Activated CD8-positive, alpha-beta memory T cell treated with anti-CD3 and anti-CD28 coated beads, Interleukin-2, amount 10 ng/mL, durations not matched to agents 7 days and 5 days (primary cell): ENCODE results near the gene GSK3A. TPM values are rescaled to one million over a fixed set of nuclear protein-coding genes. Genes with fewer than 3 reads are reported as not detected.
A peak's percentile ranks its signal among the peaks of the same experiment; 100 is the strongest.

Experiments
- ATAC-seq: fragments of 150-1000 bp; cut with Tn5 transposase; one replicate; pipeline ENCODE4 v1.10.0; 2021; ENCODE audit warnings: moderate library complexity
- CTCF ChIA-PET: fragments of 350-600 bp; sonication (Branson Sonifier 250); formaldehyde crosslinking; loops from one replicate; lab custom pipeline; 2021; ENCODE audit warnings: antibody characterized with exemption; lab: Charles Lee
- DNase-seq: peaks from one replicate; pipeline ENCODE4 v3.0.0-alpha.2; 2020
- H3K27ac Mint-ChIP-seq: one replicate; pipeline ENCODE4 v1.8.0; 2021; ENCODE audit warnings: mild to moderate bottlenecking, mixed read lengths
- H3K27me3 Mint-ChIP-seq: one replicate; pipeline ENCODE4 v1.8.0; 2021; ENCODE audit warnings: mixed read lengths
- H3K36me3 Mint-ChIP-seq: one replicate; pipeline ENCODE4 v1.8.0; 2021; ENCODE audit warnings: mild to moderate bottlenecking, mixed read lengths
- H3K4me1 Mint-ChIP-seq: one replicate; pipeline ENCODE4 v1.8.0; 2021; ENCODE audit warnings: mixed read lengths
- H3K4me3 Mint-ChIP-seq: one replicate; pipeline ENCODE4 v1.8.0; 2021; ENCODE audit warnings: mild to moderate bottlenecking, moderate library complexity, mixed read lengths
- H3K9me3 Mint-ChIP-seq: one replicate; pipeline ENCODE4 v1.8.0; 2022; ENCODE audit warnings: low read depth, mixed read lengths
- total RNA-seq, 2 experiments: library from RNA; stranded (reverse); gene quantifications; one replicate each; pipeline ENCODE4 v1.2.3, GENCODE V29; 2021

Gene GSK3A
- total RNA-seq, 2 experiments from 2014 or later = 47.3 to 53.8 TPM

DNA sequence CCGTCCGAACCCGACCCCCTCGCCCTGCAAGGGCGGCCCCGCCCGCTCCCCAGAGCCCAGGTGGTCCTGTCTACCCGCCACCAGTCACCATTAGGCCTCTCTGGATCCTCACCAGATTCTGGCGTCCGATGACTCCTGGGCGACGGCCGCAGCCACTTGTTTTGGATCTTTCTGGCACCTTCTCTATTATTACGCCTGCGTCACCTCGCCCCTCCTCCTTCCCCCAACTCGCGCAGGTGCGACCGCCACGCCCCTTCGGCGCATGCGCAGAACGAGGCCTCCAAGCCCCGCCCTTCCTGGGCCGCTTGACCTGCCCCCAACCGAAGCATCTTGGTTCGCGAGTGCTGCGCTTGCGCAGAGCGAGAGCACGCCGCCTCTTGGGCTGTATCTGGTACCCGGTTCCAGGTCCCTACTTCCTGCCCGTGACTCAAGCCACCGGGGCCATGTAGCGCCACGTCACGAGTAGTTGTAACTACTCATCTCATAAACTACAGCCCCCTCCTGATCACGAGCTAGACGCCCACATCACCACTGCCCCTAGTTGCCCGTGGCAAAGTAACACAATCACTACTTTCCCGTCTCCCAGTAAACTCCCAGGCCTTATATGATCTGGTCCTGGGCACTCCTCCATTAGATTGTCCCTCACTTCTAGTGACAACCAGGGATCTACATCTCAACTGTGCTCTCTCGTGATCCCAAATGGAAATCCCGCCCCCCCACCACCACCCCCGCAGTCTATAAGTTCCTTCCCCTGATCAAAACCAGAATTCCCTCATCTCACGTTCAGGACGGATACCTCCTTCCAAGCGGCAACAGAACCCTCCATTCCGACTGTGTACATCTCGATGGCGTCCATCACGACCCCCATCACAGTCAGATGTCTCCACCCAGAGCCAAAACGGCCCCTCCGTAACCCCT is 24.6 kb downstream of the GSK3A start, which contains the start of gene DEDD2:
Gene DEDD2 (minus strand): TSS at position 158 of the 918 bp plus-strand sequence. CDS start 670 bp downstream, outside the sequence.
- Mint-ChIP-seq H3K27me3 (no peaks in the 10 kb centered on the region), H3K4me1 (peaks cover 83% of the 10 kb centered on the region), H3K4me3 (peak within 1 kb of the TSS; percentile 81), H3K9me3 (no peaks in the 10 kb centered on the region), H3K36me3 (peaks cover 30% of the 10 kb centered on the region), H3K27ac (peak within 1 kb of the TSS; percentile 94)
- DNase-seq (peak; percentile 100), ATAC-seq (peak; percentile 82)
- CTCF ChIA-PET = interaction anchor here (1.0 to 4.7 kb wide), 10 partner anchors 17 to 107 kb away, joined by 3 to 39 read pairs (median 6); partner anchors contain the start of genes GSK3A and POU2F2

DNA sequence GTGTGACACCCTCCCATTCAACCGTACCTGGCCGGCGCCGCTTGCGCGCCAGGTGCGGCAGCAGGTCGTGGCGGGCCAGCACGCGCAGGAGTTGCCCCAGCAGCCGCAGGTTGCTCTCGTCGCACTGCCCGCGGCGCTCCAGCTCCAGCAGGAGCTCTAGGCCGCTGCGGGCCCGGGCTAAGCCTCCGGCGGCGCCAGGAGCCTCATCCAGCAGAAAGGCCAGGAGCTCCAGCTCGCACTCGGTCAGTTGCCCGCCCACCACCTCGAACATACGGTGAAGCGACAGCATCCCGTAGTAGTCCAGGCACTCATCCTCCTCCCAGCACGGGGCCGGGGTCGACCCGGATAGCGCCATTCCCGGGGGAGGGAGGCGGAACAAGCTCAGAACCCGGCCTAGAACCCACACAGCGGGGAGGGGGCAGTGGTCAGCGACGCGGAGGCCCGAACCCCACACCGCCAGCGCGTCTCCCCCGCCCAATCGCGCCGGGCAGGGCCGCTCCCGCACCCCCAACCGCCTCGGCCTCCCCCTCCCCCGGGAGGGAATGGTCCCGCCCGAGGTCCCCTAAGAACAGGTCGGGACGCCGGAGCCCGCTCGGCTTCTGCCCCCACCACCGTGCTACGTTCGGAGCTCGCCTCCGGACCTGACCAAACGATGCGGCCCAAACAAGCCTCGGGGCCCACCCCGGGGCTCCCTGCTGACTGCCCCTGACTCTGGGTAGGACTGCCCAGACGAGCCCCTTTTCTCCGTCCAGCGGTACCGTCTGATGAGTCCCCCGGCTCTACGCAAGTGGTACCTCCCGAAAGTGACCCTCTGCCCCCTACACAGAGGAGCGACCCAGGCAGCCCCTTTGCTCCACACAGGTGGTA is 25.5 kb downstream of the GSK3A start:
- Mint-ChIP-seq H3K27ac (peak overlapping the region; percentile 94), H3K4me3 (peak overlapping the region; percentile 81), H3K4me1 (peaks cover 81% of the 10 kb centered on the region), H3K36me3 (peaks cover 25% of the 10 kb centered on the region), H3K27me3 (no peaks in the 10 kb centered on the region), H3K9me3 (no peaks in the 10 kb centered on the region)
- ATAC-seq (peak; percentile 2), DNase-seq (peak; percentile 58)
- CTCF ChIA-PET = interaction anchor here (0.8 to 4.7 kb wide), 11 partner anchors 16 to 106 kb away, joined by 3 to 39 read pairs (median 6); partner anchors contain the start of genes GSK3A and POU2F2

DNA sequence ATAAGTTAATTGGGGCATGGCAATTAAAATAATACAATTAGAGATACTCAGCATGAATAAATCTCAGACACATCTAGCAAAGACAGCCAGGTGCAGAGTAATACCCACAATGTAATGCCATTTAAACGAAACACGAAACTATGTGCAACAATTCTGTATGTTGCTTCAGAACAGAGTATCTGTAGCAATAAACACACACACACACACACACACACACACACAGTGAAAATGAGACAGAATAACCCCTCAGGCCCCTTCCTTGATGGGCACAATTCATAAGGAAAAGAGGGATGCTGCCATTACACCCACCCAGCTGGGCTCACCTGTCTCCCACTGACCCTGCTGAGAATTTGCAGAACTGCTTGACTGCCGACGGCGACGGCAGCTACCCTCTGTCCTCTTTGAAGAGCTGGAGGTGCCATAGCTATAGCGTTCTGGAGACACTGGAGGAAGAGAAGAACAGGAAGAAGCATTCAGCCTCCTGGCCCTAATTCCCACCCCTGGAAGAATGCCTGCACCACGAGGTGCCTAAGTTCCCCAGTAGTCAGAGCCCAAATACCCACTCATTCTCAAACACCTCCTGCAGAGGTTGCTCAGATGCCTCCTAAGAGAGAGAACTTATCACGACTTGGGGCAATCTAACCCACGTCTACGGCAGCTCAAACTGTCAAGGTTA is 27.5 kb downstream of the GSK3A start:
- H3K36me3 Mint-ChIP-seq = peaks cover 25% of the 10 kb centered on the region

GRCh38 chr19:42212886-42213285 is 29.5 kb downstream of the GSK3A start:
- ATAC-seq (no peak), DNase-seq (no peak)
- H3K27ac Mint-ChIP-seq = peak overlapping the region; percentile 58
- no peaks in the 10 kb centered on the region for H3K9me3 Mint-ChIP-seq
- peaks cover 58% of the 10 kb centered on the region for H3K4me1 Mint-ChIP-seq
- H3K36me3 Mint-ChIP-seq = peaks cover 43% of the 10 kb centered on the region
- H3K27me3 Mint-ChIP-seq = no peaks in the 10 kb centered on the region
- CTCF ChIA-PET = interaction anchor here (1.3 to 2.0 kb wide), 4 partner anchors 9 to 80 kb away, joined by 4 to 5 read pairs (median 4); partner anchors contain the start of gene POU2F2
- no peak overlapping the region for H3K4me3 Mint-ChIP-seq

More for the DNA sequence above, 27.5 kb downstream of the GSK3A start:
- Mint-ChIP-seq H3K9me3 (no peaks in the 10 kb centered on the region), H3K4me3 (no peak overlapping the region), H3K4me1 (peaks cover 66% of the 10 kb centered on the region), H3K27me3 (no peaks in the 10 kb centered on the region), H3K27ac (peak overlapping the region; percentile 1)
- ATAC-seq = no peak
- DNase-seq = no peak
- CTCF ChIA-PET = interaction anchor here (1.0 to 4.7 kb wide), 4 partner anchors 14 to 64 kb away, joined by 4 to 39 read pairs (median 8); partner anchors contain the start of gene GSK3A

GRCh38 chr19:42208612-42209011 is 33.8 kb downstream of the GSK3A start:
- no peak for DNase-seq
- no peaks in the 10 kb centered on the region for H3K9me3 Mint-ChIP-seq
- H3K4me1 Mint-ChIP-seq = peaks cover 51% of the 10 kb centered on the region
- ATAC-seq = no peak
- CTCF ChIA-PET = no interaction called here
- H3K4me3 Mint-ChIP-seq = no peak overlapping the region
- H3K36me3 Mint-ChIP-seq = peaks cover 56% of the 10 kb centered on the region
- H3K27me3 Mint-ChIP-seq = no peaks in the 10 kb centered on the region
- H3K27ac Mint-ChIP-seq = no peak overlapping the region

- CTCF ChIA-PET = no interaction called here
- Mint-ChIP-seq H3K36me3 (peaks cover 54% of the 10 kb centered on the region), H3K27me3 (no peaks in the 10 kb centered on the region), H3K4me3 (no peak overlapping the region), H3K27ac (peak overlapping the region; percentile 75), H3K9me3 (no peaks in the 10 kb centered on the region), H3K4me1 (peaks cover 49% of the 10 kb centered on the region)
- ATAC-seq (peak; percentile 55), DNase-seq (peak; percentile 56)
Measured at GRCh38 chr19:42207767-42208271, 34.6 kb downstream of the GSK3A start.

DNA sequence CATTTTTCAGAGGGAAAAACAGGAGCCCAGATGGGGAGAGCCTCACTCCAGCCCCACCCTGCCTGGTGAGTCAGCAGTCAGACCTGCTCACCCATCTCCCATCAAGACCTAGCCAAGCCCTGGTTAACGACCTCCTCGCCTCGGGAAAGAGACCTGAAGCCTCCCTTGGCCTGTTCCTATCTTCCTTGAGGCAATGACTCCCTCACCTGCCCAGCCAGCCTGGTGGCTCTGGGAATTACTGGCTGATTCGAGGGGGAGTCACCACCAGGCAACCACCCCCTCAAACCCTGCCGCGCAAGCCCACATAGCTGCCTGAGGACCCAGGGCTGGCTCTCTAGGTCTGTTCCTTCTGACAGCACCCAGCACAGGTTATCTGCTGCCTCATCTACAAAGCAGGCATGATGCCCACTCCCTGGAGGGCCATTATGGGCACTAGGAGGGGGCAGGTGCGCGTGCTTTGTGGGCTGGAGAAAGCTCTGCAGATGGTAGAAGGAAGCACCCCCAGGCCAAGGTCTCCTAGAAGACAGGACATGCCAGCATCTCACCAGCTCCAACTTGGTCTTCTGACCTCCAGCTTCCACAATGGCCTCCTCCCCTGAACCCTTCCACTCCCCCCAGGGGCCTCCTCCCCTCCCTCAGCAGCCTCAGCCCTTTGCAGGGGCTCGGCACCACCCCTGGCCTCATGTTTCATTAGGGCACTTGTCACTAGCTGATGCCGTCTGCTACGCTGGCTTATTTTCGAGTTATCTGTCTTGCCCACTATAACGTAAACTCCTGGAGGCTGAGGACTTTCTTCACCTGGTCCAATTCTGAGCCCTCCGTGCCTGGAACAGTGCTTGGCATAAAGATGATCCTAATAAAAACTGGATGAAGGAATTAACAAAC is 35.3 kb downstream of the GSK3A start:
- H3K36me3 Mint-ChIP-seq = peaks cover 58% of the 10 kb centered on the region
- H3K27me3 Mint-ChIP-seq = no peaks in the 10 kb centered on the region
- CTCF ChIA-PET = no interaction called here
- H3K4me3 Mint-ChIP-seq = no peak overlapping the region
- no peak for DNase-seq
- peak overlapping the region; percentile 75 for H3K27ac Mint-ChIP-seq
- H3K4me1 Mint-ChIP-seq = peaks cover 51% of the 10 kb centered on the region
- H3K9me3 Mint-ChIP-seq = no peaks in the 10 kb centered on the region
- no peak for ATAC-seq

GRCh38 chr19:42204664-42205063 is 37.7 kb downstream of the GSK3A start:
- Mint-ChIP-seq H3K27ac (peak overlapping the region; percentile 37), H3K27me3 (no peaks in the 10 kb centered on the region), H3K4me3 (no peak overlapping the region), H3K36me3 (peaks cover 67% of the 10 kb centered on the region), H3K4me1 (peaks cover 75% of the 10 kb centered on the region), H3K9me3 (no peaks in the 10 kb centered on the region)
- ATAC-seq = no peak
- CTCF ChIA-PET = no interaction called here
- DNase-seq = no peak

DNA sequence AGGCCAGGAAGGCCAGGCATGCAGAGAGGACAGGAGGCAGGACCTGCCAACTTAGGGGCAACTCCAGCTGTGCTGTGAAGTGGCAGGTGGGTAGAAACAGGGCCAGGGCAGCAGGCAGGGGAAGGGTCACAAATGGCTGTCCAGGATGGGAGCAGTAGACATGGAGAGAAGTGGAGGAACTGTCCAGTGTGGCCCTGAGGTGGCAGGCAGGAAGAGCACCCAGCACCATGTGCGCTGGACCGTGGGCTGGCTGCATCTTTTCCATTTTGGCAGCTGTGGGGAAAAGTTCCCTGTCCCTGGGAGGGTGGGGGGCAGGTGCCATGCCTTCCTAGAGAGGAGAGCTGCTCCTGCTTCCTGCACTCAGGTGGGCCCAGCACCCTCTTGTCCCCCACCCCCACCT is 38.7 kb downstream of the GSK3A start:
- Mint-ChIP-seq H3K9me3 (no peaks in the 10 kb centered on the region), H3K4me3 (no peak overlapping the region)
- CTCF ChIA-PET = interaction anchor here (1.7 to 7.3 kb wide), 2 partner anchors 9 to 18 kb away, joined by 4 to 75 read pairs; no protein-coding TSS in a partner anchor

GRCh38 chr19:42202290-42202880 is 40.0 kb downstream of the GSK3A start:
- Mint-ChIP-seq H3K27ac (peak overlapping the region; percentile 96), H3K27me3 (no peaks in the 10 kb centered on the region), H3K9me3 (no peaks in the 10 kb centered on the region), H3K36me3 (peaks cover 60% of the 10 kb centered on the region), H3K4me1 (peaks cover 75% of the 10 kb centered on the region), H3K4me3 (peak overlapping the region; percentile 73)
- CTCF ChIA-PET = interaction anchor here (1.7 to 7.3 kb wide), 4 partner anchors 10 to 40 kb away, joined by 4 to 75 read pairs (median 24); partner anchors contain the start of genes DEDD2 and GSK3A
- ATAC-seq (no peak), DNase-seq (no peak)

More for the DNA sequence above, 38.7 kb downstream of the GSK3A start:
- Mint-ChIP-seq H3K4me1 (peaks cover 76% of the 10 kb centered on the region), H3K27ac (peak overlapping the region; percentile 75), H3K27me3 (no peaks in the 10 kb centered on the region), H3K36me3 (peaks cover 65% of the 10 kb centered on the region)
- ATAC-seq (no peak), DNase-seq (no peak)
